ENCODE data around the gene OXT.

The OXT gene

GRCh38 chr20:3084283-3084985 is 13.0 kb downstream of the OXT start, which contains the start of gene AVP:
Gene AVP, minus strand, starts transcription at chr20:3084724. Its CDS starts 50 bp downstream, at chr20:3084674.
- no peak for DNase-seq (ENCODE audit: low read depth)

DNA sequence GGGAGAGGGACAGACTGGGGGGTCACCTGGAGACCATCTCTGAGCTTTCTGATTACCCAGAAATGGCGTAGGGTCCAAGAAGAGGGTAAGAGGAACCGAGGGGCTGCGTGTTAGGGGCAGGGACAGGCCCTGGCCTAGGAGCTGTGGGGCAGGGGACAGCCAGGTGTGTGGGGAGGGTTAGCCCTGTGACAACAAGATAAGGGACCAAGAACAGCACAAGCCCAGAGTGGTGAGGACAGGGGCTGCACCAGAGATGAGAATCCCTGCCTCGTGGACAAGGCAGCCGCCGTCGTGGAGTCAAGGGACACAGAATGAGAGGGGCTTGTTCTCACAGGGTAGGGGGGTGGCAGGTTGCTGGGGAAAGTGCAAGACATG is 13.6 kb downstream of the OXT start:
- DNase-seq (ENCODE audit: low read depth), result no peak

- DNase-seq (ENCODE audit: low read depth), result no peak
Observed at GRCh38 chr20:3085571-3086072, 14.2 kb downstream of the OXT start.

DNA sequence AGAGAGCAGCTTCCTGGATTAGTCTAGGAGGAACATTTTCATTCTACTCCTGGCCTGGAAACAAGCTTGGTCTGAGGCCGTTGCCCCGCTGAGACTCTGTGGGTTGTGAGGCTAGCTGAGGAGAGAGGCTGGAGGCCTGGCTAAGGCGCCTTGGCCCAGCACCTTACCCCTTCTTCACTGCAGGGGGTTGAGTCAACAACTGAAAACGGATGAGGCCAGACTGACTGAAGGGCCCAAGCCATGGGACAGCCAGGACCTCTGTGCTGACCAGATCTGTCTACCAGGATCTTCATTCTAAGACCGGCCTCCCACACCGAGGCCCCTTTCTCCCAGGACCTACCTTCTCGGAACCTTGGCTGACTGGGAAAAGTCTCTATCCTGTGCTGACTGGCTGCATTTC is 16.6 kb downstream of the OXT start:
- DNase-seq (ENCODE audit: low read depth), result no peak

DNA sequence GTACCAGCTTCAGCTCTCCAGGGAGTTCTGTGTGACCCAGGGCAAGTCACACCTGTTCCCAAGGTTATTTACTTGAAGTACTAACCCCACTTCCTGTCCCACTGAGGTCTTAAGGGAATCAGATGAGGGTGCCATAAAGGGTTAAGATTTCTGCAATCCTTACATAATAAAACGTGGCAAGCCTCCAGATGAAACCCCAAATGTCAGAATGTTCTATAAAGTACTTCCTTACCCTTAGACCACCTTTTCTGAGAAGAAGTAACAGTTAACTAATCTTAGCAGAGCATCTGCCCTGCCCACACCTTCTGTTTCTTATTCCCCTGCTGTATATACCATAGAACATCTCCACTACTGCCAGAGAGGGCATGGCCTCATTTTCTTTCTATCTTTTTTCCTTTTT is 19.1 kb downstream of the OXT start:
- no peak for DNase-seq (ENCODE audit: low read depth)

GRCh38 chr20:3092611-3093379 is 21.4 kb downstream of the OXT start:
- DNase-seq (ENCODE audit: low read depth), result no peak

- DNase-seq (ENCODE audit: low read depth), result no peak
Observed at GRCh38 chr20:3093861-3094361, 22.5 kb downstream of the OXT start.

GRCh38 chr20:3094848-3095629 is 23.6 kb downstream of the OXT start:
- DNase-seq (ENCODE audit: low read depth), result no peak

DNA sequence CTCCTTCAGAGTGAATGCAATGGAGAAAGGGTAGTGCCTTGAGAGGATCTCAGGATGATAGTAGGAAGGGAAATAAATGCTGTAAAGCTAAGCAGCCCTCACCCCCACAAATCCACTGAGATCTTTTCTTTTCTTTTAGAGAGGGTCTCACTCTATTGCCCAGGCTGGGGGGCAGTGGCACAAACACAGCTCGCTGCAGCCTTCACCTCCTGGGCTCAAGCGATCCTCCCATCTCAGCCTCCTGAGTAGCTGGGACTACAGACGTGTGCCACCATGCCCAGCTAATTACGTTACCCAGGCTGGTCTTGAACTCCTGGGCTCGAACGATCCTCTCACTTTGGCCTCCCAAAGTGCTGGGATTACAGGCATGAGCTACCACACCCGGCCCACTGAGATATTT is 29.1 kb downstream of the OXT start:
- no peak for DNase-seq (ENCODE audit: low read depth)

- no peak for DNase-seq (ENCODE audit: low read depth)
Observed at GRCh38 chr20:3101251-3101650, 29.8 kb downstream of the OXT start.

DNA sequence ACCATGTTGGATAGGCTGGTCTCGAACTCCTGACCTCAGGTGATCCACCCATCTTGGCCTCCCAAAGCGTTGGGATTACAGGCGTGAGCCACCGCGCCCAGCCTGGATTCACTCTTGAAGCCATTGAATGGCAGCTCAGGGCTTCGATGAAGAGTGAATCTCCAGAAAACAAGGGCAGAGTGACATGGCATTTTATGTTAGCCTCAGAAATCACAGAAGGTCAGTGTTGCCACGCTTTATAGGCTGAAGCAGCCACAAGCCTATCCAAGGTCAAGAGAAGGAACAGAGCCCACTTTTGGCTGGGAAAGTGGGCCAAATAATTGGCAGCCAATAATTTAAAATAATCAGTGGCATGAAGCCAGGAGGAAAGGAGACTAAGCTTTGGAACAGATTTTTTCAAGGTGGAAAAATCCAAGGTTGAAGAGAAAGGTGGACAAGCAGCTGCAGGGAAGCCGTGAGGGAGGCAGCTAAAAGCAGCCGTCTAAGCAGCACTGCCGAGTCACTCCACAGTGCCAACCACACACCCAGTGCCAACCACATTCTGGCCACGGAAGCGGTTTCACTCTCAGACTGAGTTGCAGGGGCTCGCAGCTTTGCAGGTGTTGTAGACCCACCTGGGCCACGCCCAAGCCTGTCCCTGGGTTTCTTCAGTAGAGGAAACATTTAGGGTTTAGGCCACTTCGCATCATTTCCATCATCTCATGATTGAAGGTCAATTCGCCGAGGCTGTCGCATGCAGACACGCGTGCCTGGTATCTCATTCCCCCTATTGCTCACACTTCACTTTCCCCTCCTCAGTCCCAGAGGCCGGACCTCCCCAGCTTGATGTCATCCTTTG is 30.5 kb downstream of the OXT start:
- DNase-seq (ENCODE audit: low read depth), result no peak

DNA sequence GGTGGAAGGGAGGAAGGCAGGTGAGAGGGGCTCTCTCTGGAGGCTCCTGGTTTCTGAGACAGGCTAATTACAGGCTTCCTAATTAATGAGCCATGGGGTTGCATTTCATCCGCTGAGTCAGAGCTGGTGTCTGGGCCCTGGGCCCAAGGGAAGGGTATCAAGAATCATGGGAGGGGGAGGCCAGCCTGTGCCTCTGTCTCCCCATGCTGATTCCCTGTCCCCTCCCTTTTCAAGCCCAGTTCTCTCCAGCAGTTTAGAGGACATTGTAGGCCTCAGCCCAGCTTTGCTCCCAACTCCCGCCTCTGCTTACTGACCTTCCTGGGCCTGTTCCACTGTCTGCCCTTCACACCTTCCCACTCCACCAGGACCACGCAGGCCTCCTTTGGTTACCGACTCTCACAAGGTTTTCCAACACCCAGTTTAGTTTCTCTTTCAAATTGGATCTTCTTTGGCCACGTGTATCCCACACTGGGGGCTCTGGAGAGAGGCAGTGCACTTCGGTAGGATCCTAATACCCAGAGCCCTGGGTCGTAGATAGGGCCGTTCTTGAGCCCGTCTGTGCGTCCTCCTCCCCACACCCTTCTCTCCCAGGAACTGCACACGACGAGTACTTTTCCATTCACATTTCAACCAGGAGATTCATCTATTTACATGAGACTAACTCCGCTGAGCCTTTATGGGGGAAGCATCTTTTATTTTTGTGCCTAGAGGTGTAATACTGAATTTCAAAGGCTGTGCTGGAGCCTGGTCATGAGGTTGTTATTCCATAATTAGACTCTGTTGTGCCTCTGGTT is 31.4 kb downstream of the OXT start:
- DNase-seq (ENCODE audit: low read depth), result no peak

DNA sequence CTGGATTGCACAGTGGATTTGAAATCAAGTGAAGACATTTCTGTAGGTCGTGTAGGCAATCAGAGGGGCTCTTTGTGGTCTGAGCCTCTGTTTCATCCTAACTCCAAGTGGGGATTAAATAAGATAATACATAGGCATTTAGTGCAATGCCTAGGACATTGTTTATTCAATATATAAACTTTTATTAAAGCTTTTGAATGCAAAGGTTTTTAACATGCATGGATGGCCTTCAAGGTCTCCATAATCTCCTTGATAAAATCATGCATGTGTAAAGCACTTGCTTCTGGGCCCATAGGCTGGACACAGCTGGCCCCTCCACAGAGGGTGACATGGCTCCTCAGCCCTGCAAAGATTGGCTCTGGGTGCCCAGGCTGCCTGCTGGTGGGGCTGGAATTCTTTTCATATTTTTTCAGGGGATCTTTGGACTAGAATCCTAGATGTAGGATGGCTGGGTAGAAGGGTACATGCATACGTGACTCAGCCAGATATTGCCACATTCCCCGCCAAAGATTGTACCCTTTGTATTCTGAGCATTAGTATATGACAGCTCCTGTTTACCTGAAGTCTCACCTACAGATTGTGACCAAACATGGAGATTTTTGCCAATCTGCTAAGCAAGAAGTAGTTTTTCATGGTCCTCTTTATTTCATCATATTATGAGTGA is 32.1 kb downstream of the OXT start:
- DNase-seq (ENCODE audit: low read depth), result no peak

- no peak for DNase-seq (ENCODE audit: low read depth)
Observed at GRCh38 chr20:3105256-3106137, 34.1 kb downstream of the OXT start.

GRCh38 chr20:3106185-3106584 is 34.8 kb downstream of the OXT start:
- no peak for DNase-seq (ENCODE audit: low read depth)

DNA sequence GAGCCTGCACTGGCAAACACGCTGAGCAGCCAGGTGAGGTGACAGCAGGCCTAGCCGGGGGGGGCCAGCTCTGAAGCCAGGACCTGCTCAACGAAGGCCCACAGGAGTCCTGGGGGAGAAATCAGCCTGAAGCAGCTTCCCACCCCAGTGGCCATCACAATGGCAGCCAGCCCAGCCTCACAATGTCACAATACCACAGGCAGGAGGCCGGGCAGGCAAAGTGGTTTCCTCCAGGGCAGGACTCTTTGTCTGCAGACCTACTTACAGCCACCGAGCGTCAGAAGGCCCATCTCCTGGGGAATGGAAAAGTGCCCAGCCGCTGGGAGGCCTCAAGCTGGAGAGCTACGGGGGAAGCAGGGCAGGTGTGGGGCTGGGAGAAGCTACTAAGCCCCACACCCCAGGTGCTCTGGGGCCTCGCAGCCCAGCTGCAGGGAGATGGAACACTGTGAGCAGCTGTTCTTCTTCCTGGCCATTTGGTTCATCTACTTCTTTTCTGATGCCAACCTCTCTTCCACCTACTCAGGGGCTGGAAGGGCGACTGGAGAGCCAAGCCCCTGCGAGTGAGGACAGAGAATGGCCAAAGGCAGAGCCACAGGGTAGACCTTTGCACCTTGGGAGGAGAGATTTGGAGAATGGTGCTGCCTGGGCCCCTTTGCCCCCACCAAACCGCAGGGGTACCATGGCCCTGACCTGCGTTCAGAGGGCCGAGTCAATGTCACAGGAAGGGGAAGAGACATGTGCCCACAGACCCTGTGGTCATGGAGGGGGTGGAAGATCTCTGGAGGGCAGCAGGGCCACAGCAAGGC is 35.4 kb downstream of the OXT start:
- no peak for DNase-seq (ENCODE audit: low read depth)

DNA sequence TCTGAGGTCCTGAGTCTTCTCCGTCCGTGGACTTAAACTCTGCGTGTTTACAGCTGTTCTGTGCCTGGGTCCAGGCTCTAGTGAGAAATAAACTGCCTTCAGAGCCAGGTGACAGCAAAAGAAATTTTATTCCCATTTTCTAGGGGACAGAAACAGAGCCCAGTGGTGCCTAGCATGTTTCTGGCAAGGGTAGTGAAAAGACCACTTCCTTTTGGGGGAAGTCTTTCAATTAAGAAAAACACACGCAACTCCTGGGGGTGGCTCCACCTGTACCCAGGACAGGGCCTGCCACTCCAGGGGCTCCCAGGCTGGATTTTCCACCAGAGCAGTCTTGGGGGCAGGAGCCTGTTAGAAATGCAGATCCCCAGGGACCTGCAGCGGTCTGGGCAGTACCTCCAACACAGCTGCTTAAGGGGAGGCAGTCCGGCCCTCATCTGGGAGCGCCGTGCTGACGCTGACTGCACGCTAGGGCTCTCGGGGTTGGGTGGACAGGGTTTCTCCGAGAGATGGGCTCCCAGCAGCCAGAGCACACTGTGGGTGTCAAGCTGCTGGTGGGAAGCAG is 36.1 kb downstream of the OXT start:
- no peak for DNase-seq (ENCODE audit: low read depth)

Measured in activated T-helper 9 cell treated with anti-CD3 and anti-CD28 coated beads, Interleukin-2, amount 50 U/mL, for 16 hours (primary cell).